Measurements from ENCODE around the gene TTF1.

GRCh38 chr9:132350861-132351315, 55.8 kb downstream of the TTF1 start:
- no peak for TF ChIP-seq MLX (CRISPR knock-in tag; IDR thresholded peaks at IDR 0.05)
- TF ChIP-seq RORB (CRISPR knock-in tag; IDR thresholded peaks at IDR 0.05): no peak
- TF ChIP-seq FOXJ3 (CRISPR knock-in tag; IDR thresholded peaks at IDR 0.05; ENCODE audit: borderline replicate concordance): no peak
- no peak for TF ChIP-seq CTCF (IDR thresholded peaks at IDR 0.05)
- no peak for TF ChIP-seq ATF1 (CRISPR knock-in tag; IDR thresholded peaks at IDR 0.05)
- TF ChIP-seq SP1 (CRISPR knock-in tag; conservative IDR thresholded peaks at IDR 0.05): no peak
- no peak for TF ChIP-seq AFF4 (CRISPR knock-in tag; IDR thresholded peaks at IDR 0.05; ENCODE audit: borderline replicate concordance)
- no peak for TF ChIP-seq USF1 (CRISPR knock-in tag; IDR thresholded peaks at IDR 0.05)
- no peak for TF ChIP-seq FOXP1 (CRISPR knock-in tag; IDR thresholded peaks at IDR 0.05; ENCODE audit: borderline replicate concordance)
- no peak for TF ChIP-seq MAX (CRISPR knock-in tag; IDR thresholded peaks at IDR 0.05)
- TF ChIP-seq CDX4 (CRISPR knock-in tag; IDR thresholded peaks at IDR 0.05; ENCODE audit: borderline replicate concordance): no peak
- TF ChIP-seq FOXP4 (CRISPR knock-in tag; IDR thresholded peaks at IDR 0.05): no peak
- TF ChIP-seq NFE2L1 (CRISPR knock-in tag; IDR thresholded peaks at IDR 0.05): no peak

All from WTC11 (cell line).